H1 (cell line): Measurements from ENCODE around the gene NANOGP8. TPM values are rescaled to one million over a fixed set of nuclear protein-coding genes. Genes with fewer than 3 reads are reported as not detected.

Source experiments
- CTCF ChIA-PET: fragments of 300-600 bp; sonication (Branson Sonifier 250); formaldehyde crosslinking; loops from one replicate; lab custom pipeline; 2021; ENCODE audit not compliant: partially characterized antibody; lab: Charles Lee
- POLR2A ChIA-PET: fragments of 300-600 bp; sonication (Branson Sonifier 250); formaldehyde crosslinking; loops from one replicate; lab custom pipeline; 2021; ENCODE audit warnings: inconsistent platforms; ENCODE audit not compliant: partially characterized antibody; lab: Charles Lee
- DNase-seq, 2 experiments: peaks; one replicate each; pipeline versions ENCODE4 v3.0.0 to v3.0.0-alpha.2; 2010 to 2022; ENCODE audit warnings: low spot score in 2 of 2, low read depth in 1 of 2, mixed read lengths in 1 of 2
- FAIRE-seq: peaks from 2 replicates; lab custom pipeline; 2011; peaks lifted over from hg19 to GRCh38; lab: Jason Lieb, UNC
- H2AFZ ChIP-seq: 2 replicates; pipeline ENCODE4 v1.8.1; 2012; ENCODE audit warnings: low read length, inconsistent platforms
- H2AK5ac ChIP-seq: 2 replicates; pipeline ENCODE4 v1.6.1; 2013; ENCODE audit warnings: low read depth, low read length
- H2BK120ac ChIP-seq: replicated peaks from 2 replicates; pipeline ENCODE3; 2013; ENCODE audit warnings: low read depth, low read length, inconsistent platforms
- H2BK12ac ChIP-seq: 2 replicates; pipeline ENCODE4 v1.6.1; 2013; ENCODE audit warnings: low read depth, low read length
- H2BK15ac ChIP-seq: 2 replicates; pipeline ENCODE4 v1.6.1; 2013; ENCODE audit warnings: low read length
- H2BK20ac ChIP-seq: 2 replicates; pipeline ENCODE4 v1.6.1; 2013; ENCODE audit warnings: low read length
- H2BK5ac ChIP-seq: 2 replicates; pipeline ENCODE4 v1.6.1; 2013; ENCODE audit warnings: low read depth, low read length
- H3K14ac ChIP-seq: 2 replicates; pipeline ENCODE4 v1.6.1; 2013; ENCODE audit warnings: inconsistent platforms; ENCODE audit not compliant: insufficient read length
- H3K18ac ChIP-seq: 2 replicates; pipeline ENCODE4 v1.6.1; 2013; ENCODE audit warnings: low read length; ENCODE audit errors: extremely low read depth
- H3K23ac ChIP-seq: 2 replicates; pipeline ENCODE4 v1.6.1; 2013; ENCODE audit warnings: inconsistent platforms; ENCODE audit not compliant: insufficient read length
- H3K23me2 ChIP-seq: 2 replicates; pipeline ENCODE4 v1.6.1; 2013; ENCODE audit warnings: low read depth, low read length
- H3K27ac ChIP-seq: 2 replicates; pipeline ENCODE4 v1.6.1; 2011; ENCODE audit warnings: low read depth, low read length, inconsistent platforms
- H3K27me3 ChIP-seq, 4 experiments: replicated peaks in 1 of 4; 1 replicate in 1 of 4; 2 replicates in 3 of 4; pipeline versions ENCODE4 v1.6.1 to v1.8.1; 2011 to 2013; ENCODE audit warnings: low read length in 3 of 4, mild to moderate bottlenecking in 3 of 4, inconsistent platforms in 2 of 4, mixed read lengths in 2 of 4, moderate library complexity in 1 of 4; ENCODE audit not compliant: control insufficient read depth in 3 of 4, insufficient read depth in 3 of 4; ENCODE audit errors: extremely low read depth in 1 of 4
- H3K36me3 ChIP-seq, 4 experiments: 2 replicates each; pipeline versions ENCODE4 v1.6.1 to v1.8.1; 2011 to 2013; ENCODE audit warnings: mild to moderate bottlenecking in 4 of 4, low read length in 3 of 4, moderate library complexity in 2 of 4, control low read depth in 1 of 4, inconsistent platforms in 1 of 4; ENCODE audit not compliant: insufficient read depth in 4 of 4, control insufficient read depth in 2 of 4
- H3K4ac ChIP-seq: replicated peaks from 2 replicates; pipeline ENCODE3; 2013; ENCODE audit warnings: low read length, low read depth, mixed read lengths, inconsistent platforms; ENCODE audit not compliant: insufficient read length
- H3K4me1 ChIP-seq, 4 experiments: replicated peaks in 1 of 4; 1 replicate in 1 of 4; 2 replicates in 3 of 4; pipeline versions ENCODE4 v1.6.1 to v1.8.1; 2011 to 2013; ENCODE audit warnings: low read length in 3 of 4, inconsistent platforms in 2 of 4, mixed read lengths in 1 of 4; ENCODE audit not compliant: insufficient read depth in 4 of 4, control insufficient read depth in 3 of 4
- H3K4me2 ChIP-seq, 2 experiments: 2 replicates each; pipeline versions ENCODE4 v1.6.1 to v1.8.1; 2011 to 2013; ENCODE audit warnings: low read depth in 2 of 2, low read length in 2 of 2, control low read depth in 1 of 2, inconsistent platforms in 1 of 2, mild to moderate bottlenecking in 1 of 2; ENCODE audit not compliant: insufficient read depth in 1 of 2
- H3K4me3 ChIP-seq, 4 experiments: fragments of 200-600, 300-600 bp in 1 of 4; sonication (generic), shearing (Covaris generic), sonication (Bioruptor Twin) in 1 of 4; 2 replicates each; pipeline versions ENCODE4 v1.5.1 to v1.8.1; 2011 to 2016; ENCODE audit warnings: low read length in 4 of 4, low read depth in 3 of 4, control low read depth in 2 of 4, inconsistent platforms in 2 of 4, mild to moderate bottlenecking in 2 of 4, mixed read lengths in 1 of 4, moderate library complexity in 1 of 4; ENCODE audit not compliant: insufficient read depth in 2 of 4; ENCODE audit errors: extremely low read depth in 1 of 4
- H3K56ac ChIP-seq: replicated peaks from 2 replicates; pipeline ENCODE3; 2013; ENCODE audit warnings: low read depth, mild to moderate bottlenecking, mixed read lengths, low read length, inconsistent platforms; ENCODE audit not compliant: insufficient read length
- H3K79me1 ChIP-seq: 2 replicates; pipeline ENCODE4 v1.6.1; 2013; ENCODE audit warnings: low read depth, low read length, control low read depth
- H3K79me2 ChIP-seq, 2 experiments: 2 replicates each; pipeline versions ENCODE4 v1.6.1 to v1.8.1; 2012 to 2013; ENCODE audit warnings: low read length in 2 of 2, mild to moderate bottlenecking in 2 of 2, inconsistent platforms in 1 of 2; ENCODE audit not compliant: insufficient read depth in 2 of 2, control insufficient read depth in 1 of 2
- H3K9ac ChIP-seq, 4 experiments: replicated peaks in 1 of 4; 1 replicate in 1 of 4; 2 replicates in 3 of 4; pipeline versions ENCODE4 v1.6.1 to v1.8.1; 2011 to 2013; ENCODE audit warnings: low read depth in 3 of 4, low read length in 3 of 4, control low read depth in 2 of 4, mild to moderate bottlenecking in 2 of 4, moderate library complexity in 2 of 4, inconsistent platforms in 1 of 4; ENCODE audit errors: extremely low read depth in 1 of 4
- H3K9me3 ChIP-seq, 2 experiments: 2 replicates each; pipeline versions ENCODE4 v1.6.1 to v1.8.1; 2012 to 2013; ENCODE audit warnings: mild to moderate bottlenecking in 2 of 2, moderate library complexity in 2 of 2, control low read depth in 1 of 2, inconsistent platforms in 1 of 2, low read depth in 1 of 2, low read length in 1 of 2, mixed read lengths in 1 of 2; ENCODE audit not compliant: insufficient read depth in 2 of 2
- H4K20me1 ChIP-seq, 2 experiments: replicated peaks in 1 of 2; 2 replicates each; pipeline versions ENCODE3 to v1.8.1; 2011 to 2013; ENCODE audit warnings: inconsistent platforms in 2 of 2, low read length in 2 of 2, mild to moderate bottlenecking in 1 of 2; ENCODE audit not compliant: insufficient read depth in 2 of 2, control insufficient read depth in 1 of 2
- H4K5ac ChIP-seq: 2 replicates; pipeline ENCODE4 v1.6.1; 2013; ENCODE audit warnings: low read length, low read depth, mixed read lengths, inconsistent platforms; ENCODE audit not compliant: insufficient read length
- H4K8ac ChIP-seq: 2 replicates; pipeline ENCODE4 v1.8.0; 2013; ENCODE audit warnings: mild to moderate bottlenecking, moderate library complexity, low read length, inconsistent platforms; ENCODE audit not compliant: insufficient read depth; ENCODE audit errors: extremely low read depth
- H4K91ac ChIP-seq: replicated peaks from 2 replicates; pipeline ENCODE3; 2013; ENCODE audit warnings: low read length, mixed read lengths, inconsistent platforms; ENCODE audit not compliant: insufficient read length
- CEBPB ChIP-seq: IDR thresholded peaks from 2 replicates; pipeline ENCODE4 v1.6.1; 2012; ENCODE audit warnings: low read depth, low read length
- CHD1 ChIP-seq: IDR thresholded peaks from 2 replicates; pipeline ENCODE4 v1.6.1; 2012; ENCODE audit warnings: low read depth, low read length, improper control_type of control experiment
- EP300 ChIP-seq, 2 experiments: IDR thresholded peaks; 1 replicate in 1 of 2; 2 replicates in 1 of 2; pipeline ENCODE4 v1.6.1; 2011 to 2012; ENCODE audit warnings: low read depth in 2 of 2, low read length in 2 of 2, mild to moderate bottlenecking in 2 of 2, borderline replicate concordance in 1 of 2, inconsistent platforms in 1 of 2, moderate library complexity in 1 of 2
- GTF2F1 ChIP-seq: IDR thresholded peaks from 2 replicates; pipeline ENCODE4 v1.6.1; 2012; ENCODE audit warnings: low read depth, low read length, improper control_type of control experiment, borderline replicate concordance
- POU5F1 ChIP-seq: IDR thresholded peaks from 2 replicates; pipeline ENCODE4 v1.6.1; 2011; ENCODE audit warnings: low read depth, mild to moderate bottlenecking, low read length, moderate library complexity
- RFX5 ChIP-seq: IDR thresholded peaks from 2 replicates; pipeline ENCODE4 v1.6.1; 2011; ENCODE audit warnings: low read depth, low read length, improper control_type of control experiment, borderline replicate concordance
- RNF2 ChIP-seq: fragments of 200-900, 300-1000 bp; sonication (generic); IDR thresholded peaks from 2 replicates; pipeline ENCODE4 v1.7.1; 2016; ENCODE audit warnings: borderline replicate concordance, low read depth, mild to moderate bottlenecking, antibody characterized with exemption, low read length; ENCODE audit not compliant: poor library complexity, severe bottlenecking; ENCODE audit errors: missing control alignments
- SIN3A ChIP-seq, 2 experiments: IDR thresholded peaks in 1 of 2; conservative IDR thresholded peaks in 1 of 2; 2 replicates each; pipeline ENCODE4 v1.6.1; 2011 to 2012; ENCODE audit warnings: low read length in 2 of 2, improper control_type of control experiment in 1 of 2, low read depth in 1 of 2, mild to moderate bottlenecking in 1 of 2
- WGBS, 2 experiments: shearing (Covaris generic) in 1 of 2; methylation state at CpG; one replicate each; pipeline versions ENCODE4 v1.1.6 to v1.1.7; 2013 to 2015; ENCODE audit warnings: low lambda C conversion rate in 2 of 2, mixed read lengths in 2 of 2, inconsistent platforms in 1 of 2, low coverage in 1 of 2, missing lambda C conversion rate in 1 of 2; ENCODE audit not compliant: insufficient replicate concordance in 2 of 2, insufficient coverage in 1 of 2, insufficient read length in 1 of 2; ENCODE audit errors: extremely low coverage in 1 of 2, missing lambda C conversion rate in 1 of 2; 5-methylcytosine and 5-hydroxymethylcytosine counted together
- polyA plus RNA-seq, 7 experiments: library from polyadenylated mRNA; depleted of rRNA in 3 of 7; stranded (reverse) in 5 of 7; unstranded in 2 of 7; fragments of >200 nt in 5 of 7; fragments of 200-250 nt in 2 of 7; gene quantifications; 1 replicate in 5 of 7; 2 replicates in 1 of 7; 4 replicates in 1 of 7; pipeline versions ENCODE4 v1.2.1 to v1.2.3, GENCODE V29; 2011 to 2013; ENCODE audit warnings: missing spikeins in 2 of 7, mixed read lengths in 2 of 7
- total RNA-seq: library from RNA; stranded (reverse); fragmentation: NEBNext Ultra II Directional; extraction: Animal tissue kit (Norgen Biotek cat#: 25700); gene quantifications from 2 replicates; pipeline ENCODE4 v1.2.1, GENCODE V29; 2021
- TF ChIP-seq, protein P1 (sequence below): IDR thresholded peaks from 2 replicates; pipeline ENCODE4 v1.6.1; 2012; ENCODE audit warnings: inconsistent platforms

NANOGP8 gene
- total and polyA plus RNA-seq, 2 of the 8 experiments (the other 6 are each of a cell fraction or from before 2014, with no cell fraction given), result 23.3 to 40.6 TPM

DNA sequence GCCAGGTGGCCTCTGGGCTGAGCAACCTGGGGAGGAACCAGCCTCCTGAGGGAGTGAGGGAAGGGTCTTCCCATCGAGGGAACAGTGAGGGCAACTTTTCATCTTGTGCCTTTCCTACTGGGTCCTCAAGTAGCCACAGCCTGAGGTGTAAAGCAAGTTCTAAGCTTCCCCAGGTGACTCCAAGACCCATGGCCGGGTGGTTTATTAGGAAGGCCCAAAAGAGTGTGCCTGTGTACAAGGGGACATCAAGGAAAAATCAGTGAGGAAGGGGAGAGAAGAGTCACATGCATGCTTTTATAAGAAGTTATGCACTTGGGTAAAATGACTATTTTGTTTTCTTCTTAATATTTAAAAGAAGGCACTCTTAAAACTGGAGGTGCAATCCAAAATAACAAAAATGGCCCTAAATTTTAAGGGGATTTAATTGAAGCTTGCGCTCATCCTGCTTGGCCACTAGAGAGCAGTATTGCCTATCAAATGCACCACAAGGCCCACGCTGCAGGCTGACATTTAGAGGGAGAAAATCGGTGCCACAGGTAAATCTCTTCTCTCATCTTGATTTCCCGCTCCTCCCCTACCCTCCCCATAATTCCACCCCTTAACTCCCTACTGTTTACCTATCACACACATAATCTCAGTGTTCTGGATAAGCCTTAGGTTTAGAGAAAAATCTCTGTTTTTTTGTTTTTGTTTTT lies 6.7 kb downstream of the NANOGP8 start:
- Histone ChIP-seq H3K4ac (peak overlapping the region; percentile 13), H3K14ac (no peak overlapping the region), H4K8ac (no peak overlapping the region), H3K27me3 (no peaks in the 10 kb centered on the region; a peak in 1 of 7 replicates), H3K18ac (0 out of 2 replicates have a peak overlapping the region, but pooled peaks have one; percentile 13), H3K4me3 (no peak overlapping the region), H3K4me2 (no peak overlapping the region), H4K20me1 (no peaks in the 10 kb centered on the region), H4K91ac (peak overlapping the region; percentile 92), H3K79me1 (no peaks in the 10 kb centered on the region), H3K23ac (no peak overlapping the region), H2BK5ac (peak overlapping the region; percentile 84; the same call in 1 of the 2 replicates), H3K23me2 (no peaks in the 10 kb centered on the region), H4K5ac (no peak overlapping the region), H2BK120ac (peak overlapping the region; percentile 57), H3K9me3 (peaks cover 7 to 17% of the 10 kb centered on the region in 2 experiments; a peak in 3 of 4 replicates), H3K56ac (no peak overlapping the region), H2BK12ac (peak overlapping the region; percentile 41; the same call in 1 of the 2 replicates), H3K79me2 (no peaks in the 10 kb centered on the region), H2BK15ac (peak overlapping the region; percentile 40; the same call in 1 of the 2 replicates), H2AK5ac (no peak overlapping the region), H2AFZ (peak overlapping the region; percentile 43; the same call in 1 of the 2 replicates), H3K27ac (0 out of 2 replicates have a peak overlapping the region, but pooled peaks have one; percentile 4), H2BK20ac (peak overlapping the region; percentile 78; the same call in 1 of the 2 replicates), H3K36me3 (peaks cover 0 to 15% (median 0%) of the 10 kb centered on the region in 4 experiments; a peak in 1 of 8 replicates), H3K9ac (no peak overlapping the region), H3K4me1 (no peaks in the 10 kb centered on the region)
- FAIRE-seq (peak; percentile 97), DNase-seq (no peak)
- 50 to 100% methylated on average over 1 to 6 of the region's 6 CpGs for WGBS, 2 experiments
- ChIA-PET CTCF (interaction anchor here (0.6 to 5.3 kb wide), 29 partner anchors 9 to 946 kb away, joined by 3 to 71 read pairs (median 4); no protein-coding TSS in a partner anchor), POLR2A (interaction anchor here (0.8 kb wide), 1 partner anchor 93 kb away, joined by 3 read pairs; no protein-coding TSS in a partner anchor)
- TF ChIP-seq GTF2F1, result no peak
- TF ChIP-seq RFX5, result no peak
- TF ChIP-seq CEBPB, result no peak
- no peak for TF ChIP-seq CHD1
- no peak for TF ChIP-seq SIN3A (conservative IDR thresholded peaks at IDR 0.05 in 1 of 2, IDR thresholded peaks at IDR 0.05 in 1 of 2; ENCODE audit: low read depth in 1 of 2, low read length in 2 of 2)
- TF ChIP-seq RNF2, result no peak
- no peak for TF ChIP-seq POU5F1
- no peak for TF ChIP-seq EP300 (IDR thresholded peaks at IDR 0.05; ENCODE audit: borderline replicate concordance in 1 of 2, low read depth in 2 of 2, low read length in 2 of 2)
- TF ChIP-seq, protein P1, sequence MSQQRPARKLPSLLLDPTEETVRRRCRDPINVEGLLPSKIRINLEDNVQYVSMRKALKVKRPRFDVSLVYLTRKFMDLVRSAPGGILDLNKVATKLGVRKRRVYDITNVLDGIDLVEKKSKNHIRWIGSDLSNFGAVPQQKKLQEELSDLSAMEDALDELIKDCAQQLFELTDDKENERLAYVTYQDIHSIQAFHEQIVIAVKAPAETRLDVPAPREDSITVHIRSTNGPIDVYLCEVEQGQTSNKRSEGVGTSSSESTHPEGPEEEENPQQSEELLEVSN, result peak; percentile 48
